ENCODE data around the gene IDH3G. TPM values are rescaled to one million over a fixed set of nuclear protein-coding genes. Genes with fewer than 3 reads are reported as not detected.

IDH3G gene
- total RNA-seq, 1 donor from 2014 or later, result 56.7 TPM

- no peak overlapping the region for H3K4me3 Mint-ChIP-seq (ENCODE audit: unreplicated experiment)
These were observed 8.4 kb upstream of the IDH3G start for GRCh38 chrX:153802513-153803045.

GRCh38 chrX:153801669-153802068, 7.5 kb upstream of the IDH3G start:
- Mint-ChIP-seq H3K4me3 (ENCODE audit: unreplicated experiment) (no peak overlapping the region), H3K4me1 (ENCODE audit: low read depth, unreplicated experiment) (no peaks in the 10 kb centered on the region), H3K27me3 (ENCODE audit: unreplicated experiment) (no peaks in the 10 kb centered on the region), H3K9me3 (ENCODE audit: unreplicated experiment) (peaks cover 1% of the 10 kb centered on the region), H3K36me3 (ENCODE audit: unreplicated experiment) (no peaks in the 10 kb centered on the region), H3K27ac (ENCODE audit: unreplicated experiment) (no peak overlapping the region)
- DNase-seq, result no peak
- no peak for TF ChIP-seq CTCF (IDR thresholded peaks at IDR 0.05; ENCODE audit: partially characterized antibody, unreplicated experiment)

More at GRCh38 chrX:153802513-153803045, 8.4 kb upstream of the IDH3G start:
- TF ChIP-seq CTCF (IDR thresholded peaks at IDR 0.05; ENCODE audit: partially characterized antibody, unreplicated experiment), result no peak
- Mint-ChIP-seq H3K27me3 (ENCODE audit: unreplicated experiment) (no peaks in the 10 kb centered on the region), H3K9me3 (ENCODE audit: unreplicated experiment) (no peaks in the 10 kb centered on the region), H3K36me3 (ENCODE audit: unreplicated experiment) (no peaks in the 10 kb centered on the region), H3K4me1 (ENCODE audit: low read depth, unreplicated experiment) (no peaks in the 10 kb centered on the region), H3K27ac (ENCODE audit: unreplicated experiment) (no peak overlapping the region)
- DNase-seq, result no peak

DNA sequence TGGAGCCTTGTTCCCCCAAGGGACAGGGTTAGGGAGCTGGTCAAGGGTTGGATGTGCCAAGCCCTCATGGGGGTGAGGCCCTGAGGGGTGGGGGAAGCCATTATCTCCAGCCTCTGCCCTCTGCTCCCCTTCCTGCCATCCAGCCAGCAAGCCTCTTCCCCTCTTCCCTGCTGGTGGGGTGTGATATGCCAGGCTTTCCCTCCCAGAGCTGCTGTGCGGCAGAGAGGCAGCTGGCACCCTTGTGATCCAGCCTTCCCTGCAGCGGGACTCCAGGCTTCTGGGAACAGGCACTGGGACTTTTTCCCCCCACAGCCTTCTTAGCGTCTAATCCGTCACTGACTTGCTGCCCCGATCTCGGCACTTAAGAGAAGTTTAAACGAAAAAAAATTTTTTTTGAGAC, 6.6 kb upstream of the IDH3G start:
- TF ChIP-seq CTCF (IDR thresholded peaks at IDR 0.05; ENCODE audit: partially characterized antibody, unreplicated experiment), result no peak
- no peak for DNase-seq
- no peaks in the 10 kb centered on the region for H3K36me3 Mint-ChIP-seq (ENCODE audit: unreplicated experiment)
- H3K27me3 Mint-ChIP-seq (ENCODE audit: unreplicated experiment), result no peaks in the 10 kb centered on the region
- H3K4me3 Mint-ChIP-seq (ENCODE audit: unreplicated experiment), result no peak overlapping the region
- H3K9me3 Mint-ChIP-seq (ENCODE audit: unreplicated experiment), result peaks cover 1% of the 10 kb centered on the region
- no peak overlapping the region for H3K27ac Mint-ChIP-seq (ENCODE audit: unreplicated experiment)
- no peaks in the 10 kb centered on the region for H3K4me1 Mint-ChIP-seq (ENCODE audit: low read depth, unreplicated experiment)

GRCh38 chrX:153800177-153800722, 6.1 kb upstream of the IDH3G start:
- H3K4me1 Mint-ChIP-seq (ENCODE audit: low read depth, unreplicated experiment), result no peaks in the 10 kb centered on the region
- peaks cover 1% of the 10 kb centered on the region for H3K9me3 Mint-ChIP-seq (ENCODE audit: unreplicated experiment)
- TF ChIP-seq CTCF (IDR thresholded peaks at IDR 0.05; ENCODE audit: partially characterized antibody, unreplicated experiment), result no peak
- H3K27me3 Mint-ChIP-seq (ENCODE audit: unreplicated experiment), result no peaks in the 10 kb centered on the region
- no peak overlapping the region for H3K27ac Mint-ChIP-seq (ENCODE audit: unreplicated experiment)
- no peaks in the 10 kb centered on the region for H3K36me3 Mint-ChIP-seq (ENCODE audit: unreplicated experiment)
- no peak for DNase-seq
- H3K4me3 Mint-ChIP-seq (ENCODE audit: unreplicated experiment), result no peak overlapping the region

GRCh38 chrX:153799326-153799725, 5.2 kb upstream of the IDH3G start:
- no peaks in the 10 kb centered on the region for H3K4me1 Mint-ChIP-seq (ENCODE audit: low read depth, unreplicated experiment)
- no peaks in the 10 kb centered on the region for H3K36me3 Mint-ChIP-seq (ENCODE audit: unreplicated experiment)
- H3K4me3 Mint-ChIP-seq (ENCODE audit: unreplicated experiment), result no peak overlapping the region
- DNase-seq, result no peak
- no peaks in the 10 kb centered on the region for H3K27me3 Mint-ChIP-seq (ENCODE audit: unreplicated experiment)
- TF ChIP-seq CTCF (IDR thresholded peaks at IDR 0.05; ENCODE audit: partially characterized antibody, unreplicated experiment), result no peak
- no peak overlapping the region for H3K27ac Mint-ChIP-seq (ENCODE audit: unreplicated experiment)
- H3K9me3 Mint-ChIP-seq (ENCODE audit: unreplicated experiment), result peaks cover 1% of the 10 kb centered on the region

Measured in glutamatergic neuron (in vitro differentiated cells).